GM21529 (cell line): ENCODE measurements around the gene A4GNT.

Experiments used
- ATAC-seq: cut with Tn5 transposase; IDR thresholded peaks from one replicate; pipeline ENCODE4 v1.9.1; 2021; ENCODE audit not compliant: unreplicated experiment

The A4GNT gene

DNA sequence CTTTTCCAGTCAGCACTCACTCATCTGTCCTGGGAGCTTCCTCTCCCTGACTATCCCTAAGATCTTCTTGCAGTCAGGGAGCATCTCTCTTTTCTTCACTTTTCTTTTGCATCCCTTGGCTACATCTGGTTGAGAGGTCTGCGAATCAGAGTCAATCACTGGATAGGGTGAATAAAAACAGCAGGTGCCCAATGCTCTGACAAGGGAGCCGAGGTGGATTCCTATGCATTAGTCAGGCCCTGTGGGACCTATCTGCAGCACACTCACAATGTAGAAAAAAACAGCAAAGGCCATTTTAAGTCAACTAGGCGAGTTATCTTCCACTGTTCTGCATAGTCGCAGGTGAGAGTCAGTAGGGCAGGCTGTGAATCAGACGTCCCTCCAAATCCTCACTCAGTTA, 52.3 kb downstream of the A4GNT start:
- ATAC-seq, result no peak

DNA sequence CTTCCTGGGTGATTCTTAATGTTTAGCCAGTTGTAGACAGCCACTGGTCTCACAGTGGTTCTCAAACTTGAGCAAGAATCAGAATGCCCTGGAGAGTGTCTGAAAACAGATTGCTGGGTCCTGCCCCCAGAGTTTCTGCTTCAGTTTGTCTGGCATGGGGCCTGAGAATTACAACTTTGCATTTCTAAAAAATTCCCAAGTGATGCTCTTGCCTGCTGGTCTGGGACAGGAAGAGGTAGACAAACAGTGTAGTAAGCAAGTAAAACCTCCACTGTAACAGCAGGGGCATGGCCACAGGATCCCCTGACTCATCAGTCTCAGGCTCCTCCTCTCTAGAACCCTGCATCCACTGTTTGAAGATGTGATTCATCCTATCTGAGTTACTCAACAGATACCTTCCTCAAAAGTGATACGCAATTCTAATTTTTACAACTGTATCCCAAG, 53.3 kb downstream of the A4GNT start:
- ATAC-seq, result no peak

DNA sequence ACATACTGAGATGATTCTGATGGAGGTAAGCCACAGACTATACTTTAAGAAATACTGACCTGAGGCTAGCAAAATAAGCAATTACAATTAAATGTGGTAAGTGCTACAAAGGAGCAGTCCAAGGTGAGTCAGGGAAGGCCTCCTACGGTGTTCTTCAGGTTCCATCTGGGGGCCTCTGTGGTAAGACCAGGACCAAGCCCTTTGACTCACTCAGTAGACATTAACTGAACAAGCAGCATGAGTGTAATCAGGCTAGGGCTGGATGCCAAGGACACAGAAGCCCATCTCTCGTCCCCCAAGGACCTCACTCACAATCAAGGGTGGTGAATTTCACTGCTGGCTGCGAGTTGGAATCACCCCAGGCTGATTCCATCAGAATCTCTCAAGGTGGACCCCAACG, 54.1 kb downstream of the A4GNT start:
- ATAC-seq, result no peak
